ENCODE measurements around the gene ASIC4.

GRCh38 chr2:219514836-219515235, 554 bp downstream of the ASIC4 start:
- TF ChIP-seq CTCF (optimal IDR thresholded peaks at IDR 0.05 in 1 of 3, IDR thresholded peaks at IDR 0.05 in 1 of 3, conservative IDR thresholded peaks at IDR 0.05 in 1 of 3; ENCODE audit: extremely low read depth in 1 of 3, insufficient read depth in 2 of 3, low read length in 3 of 3) (no peak), EZH2 (IDR thresholded peaks at IDR 0.05; ENCODE audit: low read length) (no peak)
